ENCODE results near the gene PIP5KL1. TPM values are rescaled to one million over a fixed set of nuclear protein-coding genes. Genes with fewer than 3 reads are reported as not detected.

Gene PIP5KL1
- total and polyA plus RNA-seq, 2 of the 8 experiments (the other 6 are each of a cell fraction or from before 2014, with no cell fraction given): 13.4 to 15.4 TPM

DNA sequence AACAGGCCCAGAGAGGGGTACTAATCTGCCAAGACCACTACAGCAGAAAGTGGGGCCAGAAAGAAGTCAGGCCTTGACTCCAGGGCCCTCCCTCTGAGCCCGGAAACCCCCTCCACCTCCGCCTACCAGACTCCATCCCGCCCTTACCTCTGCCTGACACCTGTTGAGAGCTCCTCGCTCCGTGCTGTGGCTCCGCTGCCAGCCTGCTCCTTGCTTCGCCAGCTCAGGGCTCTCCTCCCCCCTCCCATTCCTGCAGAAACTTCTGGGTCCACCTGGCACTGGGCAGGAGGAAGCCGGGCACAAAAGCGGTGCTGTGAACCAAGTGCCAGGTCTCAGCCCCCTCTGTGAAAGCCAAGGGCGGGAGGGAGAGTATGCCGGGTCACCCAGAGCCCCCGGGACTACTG lies 24.8 kb downstream of the PIP5KL1 start:
- H3K14ac ChIP-seq (ENCODE audit: insufficient read length): no peak overlapping the region
- H4K20me1 ChIP-seq (replicated peaks in 1 of 2; ENCODE audit: control insufficient read depth in 1 of 2, insufficient read depth in 2 of 2, low read length in 2 of 2): peaks cover 0 to 1% of the 10 kb centered on the region in 2 experiments
- no peak overlapping the region for H2BK20ac ChIP-seq (ENCODE audit: low read length)
- ChIA-PET CTCF (ENCODE audit: partially characterized antibody) (interaction anchor here (1.2 to 1.5 kb wide), 4 partner anchors 9 to 100 kb away, joined by 3 to 7 read pairs (median 4); partner anchors contain the start of gene PIP5KL1), POLR2A (ENCODE audit: partially characterized antibody) (interaction anchor here (1.0 to 2.1 kb wide), 3 partner anchors 9 to 13 kb away, joined by 3 to 8 read pairs (median 4); partner anchors contain the start of gene ST6GALNAC4)
- FAIRE-seq (no peak), DNase-seq (ENCODE audit: low read depth in 1 of 2, low spot score in 2 of 2) (no peak)
- no peak overlapping the region for H3K4me2 ChIP-seq (ENCODE audit: insufficient read depth in 1 of 2, low read depth in 2 of 2, low read length in 2 of 2)
- H3K4me1 ChIP-seq (replicated peaks in 1 of 4; ENCODE audit: control insufficient read depth in 3 of 4, insufficient read depth in 4 of 4, low read length in 3 of 4): peaks cover 3 to 21% (median 9%) of the 10 kb centered on the region in 4 experiments
- H3K79me1 ChIP-seq (ENCODE audit: low read depth, low read length): no peaks in the 10 kb centered on the region
- H2BK5ac ChIP-seq (ENCODE audit: low read depth, low read length): no peak overlapping the region
- no peaks in the 10 kb centered on the region for H3K27me3 ChIP-seq (replicated peaks in 1 of 4; ENCODE audit: control insufficient read depth in 3 of 4, extremely low read depth in 1 of 4, insufficient read depth in 3 of 4, low read length in 3 of 4)
- no peak overlapping the region for H2AK5ac ChIP-seq (ENCODE audit: low read depth, low read length)
- H3K23ac ChIP-seq (ENCODE audit: insufficient read length): no peak overlapping the region
- H2BK120ac ChIP-seq (replicated peaks; ENCODE audit: low read depth, low read length): no peak overlapping the region
- H3K9me3 ChIP-seq (ENCODE audit: insufficient read depth in 2 of 2, low read depth in 1 of 2, low read length in 1 of 2): no peaks in the 10 kb centered on the region
- H3K79me2 ChIP-seq (ENCODE audit: control insufficient read depth in 1 of 2, insufficient read depth in 2 of 2, low read length in 2 of 2): no peaks in the 10 kb centered on the region
- H3K4me3 ChIP-seq (ENCODE audit: extremely low read depth in 1 of 4, insufficient read depth in 2 of 4, low read depth in 3 of 4, low read length in 4 of 4): no peak overlapping the region
- H4K8ac ChIP-seq (ENCODE audit: extremely low read depth, insufficient read depth, low read length): no peak overlapping the region
- H3K9ac ChIP-seq (replicated peaks in 1 of 4; ENCODE audit: extremely low read depth in 1 of 4, low read depth in 3 of 4, low read length in 3 of 4): no peak overlapping the region
- no peaks in the 10 kb centered on the region for H3K36me3 ChIP-seq (ENCODE audit: control insufficient read depth in 2 of 4, insufficient read depth in 4 of 4, low read length in 3 of 4)
- no peak overlapping the region for H2BK12ac ChIP-seq (ENCODE audit: low read depth, low read length)
- H3K23me2 ChIP-seq (ENCODE audit: low read depth, low read length): no peaks in the 10 kb centered on the region
- H3K56ac ChIP-seq (replicated peaks; ENCODE audit: insufficient read length, low read depth, low read length): no peak overlapping the region
- 82% methylated on average over 12 of the region's 12 CpGs; no CpG with 5 or more reads in 1 of the 2 experiments for whole genome bisulfite sequencing, 2 experiments (ENCODE audit: extremely low coverage in 1 of 2, insufficient coverage in 1 of 2, insufficient read length in 1 of 2, insufficient replicate concordance in 2 of 2, low coverage in 1 of 2, low lambda C conversion rate in 2 of 2, missing lambda C conversion rate in 1 of 2)
- no peak overlapping the region for H4K91ac ChIP-seq (replicated peaks; ENCODE audit: insufficient read length, low read length)
- TF ChIP-seq POLR2AphosphoS5 (IDR thresholded peaks at IDR 0.05; ENCODE audit: low read depth, low read length) (no peak), POLR2A (IDR thresholded peaks at IDR 0.05; ENCODE audit: control extremely low read depth in 1 of 2, low read depth in 2 of 2, low read length in 2 of 2) (no peak), HDAC2 (IDR thresholded peaks at IDR 0.05; ENCODE audit: borderline replicate concordance in 1 of 2, low read depth in 2 of 2, low read length in 2 of 2) (no peak)
- no peak overlapping the region for H2BK15ac ChIP-seq (ENCODE audit: low read length)
- no peak overlapping the region for H2AFZ ChIP-seq (ENCODE audit: low read length)
- H3K4ac ChIP-seq (replicated peaks; ENCODE audit: insufficient read length, low read depth, low read length): no peak overlapping the region
- H3K27ac ChIP-seq (ENCODE audit: low read depth, low read length): no peak overlapping the region
- no peak overlapping the region for H4K5ac ChIP-seq (ENCODE audit: insufficient read length, low read depth, low read length)
- H3K18ac ChIP-seq (ENCODE audit: extremely low read depth, low read length): no peak overlapping the region
